HepG2 (cell line): ENCODE results near the gene FRK. TPM values are rescaled to one million over a fixed set of nuclear protein-coding genes. Genes with fewer than 3 reads are reported as not detected.

Source experiments
- AGO1 ChIP-seq: fragments of 200-400 bp; formaldehyde crosslinking; IDR thresholded peaks from 2 replicates; pipeline ENCODE4 v1.6.1; 2017; ENCODE audit warnings: mild to moderate bottlenecking, low read depth, low read length, moderate library complexity; ENCODE audit not compliant: poor library complexity, severe bottlenecking
- CENPT ChIP-seq: sonication (generic); formaldehyde crosslinking; IDR thresholded peaks from 2 replicates; pipeline ENCODE4 v1.8.0; 2022; ENCODE audit warnings: low read depth, mild to moderate bottlenecking, moderate library complexity, missing genetic modification reagents
- DR1 ChIP-seq: sonication (generic); formaldehyde crosslinking; IDR thresholded peaks from 2 replicates; pipeline ENCODE4 v1.8.0; 2021; ENCODE audit warnings: mild to moderate bottlenecking, missing genetic modification reagents, inconsistent platforms
- EHMT2 ChIP-seq: fragments of 200-600 bp; sonication (generic); IDR thresholded peaks from 2 replicates; pipeline ENCODE4 v1.7.0; 2017; ENCODE audit warnings: antibody characterized with exemption, low read depth, low read length, borderline replicate concordance
- HES4 ChIP-seq: sonication (generic); formaldehyde crosslinking; IDR thresholded peaks from 2 replicates; pipeline ENCODE4 v1.9.0; 2021; ENCODE audit warnings: mild to moderate bottlenecking, missing genetic modification reagents, borderline replicate concordance
- IKZF4 ChIP-seq: sonication (generic); formaldehyde crosslinking; IDR thresholded peaks from 2 replicates; pipeline ENCODE4 v1.5.1; 2020; ENCODE audit warnings: borderline replicate concordance, mild to moderate bottlenecking, low read depth, missing genetic modification reagents; ENCODE audit errors: not compliant biosample characterization
- KLF13 ChIP-seq: sonication (generic); formaldehyde crosslinking; IDR thresholded peaks from 2 replicates; pipeline ENCODE4 v1.4.0; 2020; ENCODE audit warnings: mild to moderate bottlenecking, missing genetic modification reagents
- MEIS2 ChIP-seq: sonication (generic); formaldehyde crosslinking; IDR thresholded peaks from 2 replicates; pipeline ENCODE4 v1.9.0; 2021; ENCODE audit warnings: mild to moderate bottlenecking, missing genetic modification reagents
- MIER2 ChIP-seq: IDR thresholded peaks from 2 replicates; pipeline ENCODE4 v1.6.1; 2016; ENCODE audit warnings: missing biosample characterization, missing genetic modification reagents
- MXD4 ChIP-seq: IDR thresholded peaks from 2 replicates; pipeline ENCODE4 v1.6.1; 2016; ENCODE audit warnings: mild to moderate bottlenecking, missing biosample characterization, missing genetic modification reagents
- PAWR ChIP-seq: sonication (generic); formaldehyde crosslinking; IDR thresholded peaks from 2 replicates; pipeline ENCODE4 v1.4.0; 2020; ENCODE audit warnings: missing genetic modification reagents, mild to moderate bottlenecking, borderline replicate concordance
- PHF5A ChIP-seq: IDR thresholded peaks from one replicate; pipeline ENCODE4 v1.6.1; 2018; ENCODE audit warnings: low read depth, missing genetic modification reagents; ENCODE audit not compliant: unreplicated experiment
- TBP ChIP-seq: sonication (generic); formaldehyde crosslinking; IDR thresholded peaks from 2 replicates; pipeline ENCODE4 v1.5.0; 2020; ENCODE audit warnings: missing genetic modification reagents
- TEAD2 ChIP-seq: sonication (generic); formaldehyde crosslinking; IDR thresholded peaks from 2 replicates; pipeline ENCODE4 v1.9.0; 2021; ENCODE audit warnings: missing genetic modification reagents
- TGIF2 ChIP-seq: IDR thresholded peaks from 2 replicates; pipeline ENCODE4 v1.6.1; 2016; ENCODE audit warnings: control low read depth, missing compliant biosample characterization
- ZBTB1 ChIP-seq: sonication (generic); formaldehyde crosslinking; IDR thresholded peaks from 2 replicates; pipeline ENCODE4 v1.4.0; 2020; ENCODE audit warnings: missing genetic modification reagents, borderline replicate concordance
- ZC3H4 ChIP-seq: sonication (generic); formaldehyde crosslinking; IDR thresholded peaks from 2 replicates; pipeline ENCODE4 v1.4.0; 2020; ENCODE audit warnings: missing genetic modification reagents, borderline replicate concordance
- ZFP1 ChIP-seq: IDR thresholded peaks from 2 replicates; pipeline ENCODE4 v1.6.1; 2016
- ZNF414 ChIP-seq: sonication (generic); formaldehyde crosslinking; IDR thresholded peaks from 2 replicates; pipeline ENCODE4 v1.5.0; 2020; ENCODE audit warnings: missing genetic modification reagents
- ZNF766 ChIP-seq: sonication (generic); formaldehyde crosslinking; IDR thresholded peaks from 2 replicates; pipeline ENCODE4 v1.5.0; 2020; ENCODE audit warnings: missing genetic modification reagents, borderline replicate concordance
- ZNF780A ChIP-seq: sonication (generic); formaldehyde crosslinking; IDR thresholded peaks from 2 replicates; pipeline ENCODE4 v1.8.0; 2022; ENCODE audit warnings: mild to moderate bottlenecking, missing genetic modification reagents, moderate library complexity
- ZNF781 ChIP-seq: sonication (generic); formaldehyde crosslinking; IDR thresholded peaks from 2 replicates; pipeline ENCODE4 v1.5.1; 2020; ENCODE audit warnings: borderline replicate concordance, mild to moderate bottlenecking, missing genetic modification reagents; ENCODE audit errors: not compliant biosample characterization
- polyA plus RNA-seq, 8 experiments: library from polyadenylated mRNA; depleted of rRNA in 3 of 8; stranded (reverse) in 7 of 8; unstranded in 1 of 8; fragments of >200 nt; fragmentation: Illumina TruSeq in 4 of 8; extraction: Trizol in 4 of 8; gene quantifications; 2 replicates each; pipeline versions ENCODE4 v1.2.1 to v1.2.3, GENCODE V29; 2011 to 2016; ENCODE audit warnings: low read depth in 4 of 8, missing spikeins in 1 of 8, mixed read lengths in 1 of 8; ENCODE audit not compliant: insufficient read depth in 1 of 8
- total RNA-seq, 5 experiments: library from RNA; depleted of rRNA; stranded (reverse); fragments of >200 nt; fragmentation: Illumina TruSeq; extraction: Trizol; gene quantifications; 2 replicates each; pipeline ENCODE4 v1.2.3, GENCODE V29; 2016; ENCODE audit warnings: low read depth in 1 of 5
- TF ChIP-seq, protein P1 (sequence below): sonication (generic); formaldehyde crosslinking; IDR thresholded peaks from 2 replicates; pipeline ENCODE4 v1.4.0; 2020; ENCODE audit warnings: missing genetic modification reagents, mild to moderate bottlenecking, borderline replicate concordance
- TF ChIP-seq, protein P2 (sequence below): sonication (generic); formaldehyde crosslinking; conservative IDR thresholded peaks from 2 replicates; pipeline ENCODE4 v1.4.0; 2020; ENCODE audit warnings: missing genetic modification reagents
- TF ChIP-seq, protein P3 (sequence below): sonication (generic); formaldehyde crosslinking; IDR thresholded peaks from 2 replicates; pipeline ENCODE4 v1.5.0; 2020; ENCODE audit warnings: missing genetic modification reagents

Gene FRK
- total and polyA plus RNA-seq, 2 of the 13 experiments (the other 11 are each of a cell fraction or from before 2014, with no cell fraction given) = 1.3 to 2.9 TPM

DNA sequence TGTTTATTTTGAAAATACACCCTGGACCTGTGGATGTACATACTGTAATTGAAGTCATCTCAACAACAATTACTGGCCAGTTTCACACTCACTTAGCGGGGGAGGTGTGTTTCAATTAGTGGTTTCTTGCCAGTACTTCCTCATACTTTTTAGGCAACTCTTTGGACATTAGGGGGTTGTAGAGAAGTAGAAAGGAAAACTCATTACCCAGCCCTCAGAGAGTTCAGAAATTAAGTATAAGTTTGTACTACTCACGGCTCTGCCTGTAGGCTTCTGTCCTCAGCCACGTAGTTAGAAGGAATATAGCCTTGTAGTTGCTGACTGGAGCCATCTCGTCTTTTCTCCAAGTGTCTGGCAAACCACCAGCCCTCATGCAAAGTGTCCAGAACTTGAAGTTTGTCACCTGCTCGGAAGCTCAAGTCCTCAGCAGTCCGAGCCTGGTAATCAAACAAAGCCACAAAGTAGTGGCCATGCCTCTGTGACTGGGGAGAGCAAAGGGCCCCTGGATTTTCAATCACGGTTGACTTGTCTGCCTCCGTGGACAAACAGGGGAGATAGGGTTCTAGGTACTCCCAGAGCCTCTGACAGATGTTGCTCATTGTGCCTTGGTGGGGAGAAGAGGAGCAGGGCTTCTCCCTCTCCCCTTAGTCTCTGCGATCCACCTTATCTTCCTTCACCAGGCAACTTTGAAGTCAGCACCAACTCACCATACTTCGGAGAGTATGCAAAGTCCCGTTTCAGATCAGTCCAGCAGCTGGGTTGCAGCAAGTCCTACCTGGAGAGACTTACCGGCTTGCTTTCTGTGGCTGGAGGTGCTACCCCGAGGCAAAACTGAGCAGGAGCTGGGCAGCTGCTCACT lies 749 bp downstream of the FRK start (continued):
- TF ChIP-seq ZBTB1 (CRISPR knock-in tag) = no peak
- TF ChIP-seq ZNF781 (CRISPR knock-in tag) = no peak
- no peak for TF ChIP-seq ZFP1 (CRISPR knock-in tag)
- no peak for TF ChIP-seq ZNF780A (CRISPR knock-in tag)
- no peak for TF ChIP-seq MIER2
- no peak for TF ChIP-seq DR1 (CRISPR knock-in tag)
- no peak for TF ChIP-seq KLF13 (CRISPR knock-in tag)
- TF ChIP-seq CENPT (CRISPR knock-in tag) = no peak
- no peak for TF ChIP-seq AGO1
- TF ChIP-seq, protein P1, sequence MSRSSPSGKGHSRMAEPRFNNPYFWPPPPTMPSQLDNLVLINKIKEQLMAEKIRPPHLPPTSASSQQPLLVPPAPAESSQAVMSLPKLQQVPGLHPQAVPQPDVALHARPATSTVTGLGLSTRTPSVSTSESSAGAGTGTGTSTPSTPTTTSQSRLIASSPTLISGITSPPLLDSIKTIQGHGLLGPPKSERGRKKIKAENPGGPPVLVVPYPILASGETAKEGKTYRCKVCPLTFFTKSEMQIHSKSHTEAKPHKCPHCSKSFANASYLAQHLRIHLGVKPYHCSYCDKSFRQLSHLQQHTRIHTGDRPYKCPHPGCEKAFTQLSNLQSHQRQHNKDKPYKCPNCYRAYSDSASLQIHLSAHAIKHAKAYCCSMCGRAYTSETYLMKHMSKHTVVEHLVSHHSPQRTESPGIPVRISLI (CRISPR knock-in tag) = no peak
- TF ChIP-seq, protein P2, sequence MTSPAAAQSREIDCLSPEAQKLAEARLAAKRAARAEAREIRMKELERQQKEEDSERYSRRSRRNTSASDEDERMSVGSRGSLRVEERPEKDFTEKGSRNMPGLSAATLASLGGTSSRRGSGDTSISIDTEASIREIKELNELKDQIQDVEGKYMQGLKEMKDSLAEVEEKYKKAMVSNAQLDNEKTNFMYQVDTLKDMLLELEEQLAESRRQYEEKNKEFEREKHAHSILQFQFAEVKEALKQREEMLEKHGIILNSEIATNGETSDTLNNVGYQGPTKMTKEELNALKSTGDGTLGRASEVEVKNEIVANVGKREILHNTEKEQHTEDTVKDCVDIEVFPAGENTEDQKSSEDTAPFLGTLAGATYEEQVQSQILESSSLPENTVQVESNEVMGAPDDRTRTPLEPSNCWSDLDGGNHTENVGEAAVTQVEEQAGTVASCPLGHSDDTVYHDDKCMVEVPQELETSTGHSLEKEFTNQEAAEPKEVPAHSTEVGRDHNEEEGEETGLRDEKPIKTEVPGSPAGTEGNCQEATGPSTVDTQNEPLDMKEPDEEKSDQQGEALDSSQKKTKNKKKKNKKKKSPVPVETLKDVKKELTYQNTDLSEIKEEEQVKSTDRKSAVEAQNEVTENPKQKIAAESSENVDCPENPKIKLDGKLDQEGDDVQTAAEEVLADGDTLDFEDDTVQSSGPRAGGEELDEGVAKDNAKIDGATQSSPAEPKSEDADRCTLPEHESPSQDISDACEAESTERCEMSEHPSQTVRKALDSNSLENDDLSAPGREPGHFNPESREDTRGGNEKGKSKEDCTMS (CRISPR knock-in tag) = no peak; the same call in 1 of the 2 replicates
- 0 out of 2 replicates have a peak, but pooled peaks have one; percentile 70 for TF ChIP-seq TGIF2 (CRISPR knock-in tag)
- no peak for TF ChIP-seq TEAD2
- TF ChIP-seq, protein P3, sequence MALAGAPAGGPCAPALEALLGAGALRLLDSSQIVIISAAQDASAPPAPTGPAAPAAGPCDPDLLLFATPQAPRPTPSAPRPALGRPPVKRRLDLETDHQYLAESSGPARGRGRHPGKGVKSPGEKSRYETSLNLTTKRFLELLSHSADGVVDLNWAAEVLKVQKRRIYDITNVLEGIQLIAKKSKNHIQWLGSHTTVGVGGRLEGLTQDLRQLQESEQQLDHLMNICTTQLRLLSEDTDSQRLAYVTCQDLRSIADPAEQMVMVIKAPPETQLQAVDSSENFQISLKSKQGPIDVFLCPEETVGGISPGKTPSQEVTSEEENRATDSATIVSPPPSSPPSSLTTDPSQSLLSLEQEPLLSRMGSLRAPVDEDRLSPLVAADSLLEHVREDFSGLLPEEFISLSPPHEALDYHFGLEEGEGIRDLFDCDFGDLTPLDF = no peak
- TF ChIP-seq IKZF4 = no peak
- TF ChIP-seq TBP (CRISPR knock-in tag) = no peak
- no peak for TF ChIP-seq HES4 (CRISPR knock-in tag)
- TF ChIP-seq ZNF414 = peak; percentile 10; the same call in 1 of the 2 replicates
- TF ChIP-seq PAWR (CRISPR knock-in tag) = no peak
- no peak for TF ChIP-seq ZNF766 (CRISPR knock-in tag)
- no peak; the same call in 1 of the 2 replicates for TF ChIP-seq ZC3H4 (CRISPR knock-in tag)
- TF ChIP-seq PHF5A (CRISPR knock-in tag) = no peak
- TF ChIP-seq MEIS2 (CRISPR knock-in tag) = no peak
- TF ChIP-seq EHMT2 = no peak
- 0 out of 2 replicates have a peak, but pooled peaks have one; percentile 36 for TF ChIP-seq MXD4 (CRISPR knock-in tag)
